Activated CD8-positive, alpha-beta memory T cell treated with anti-CD3 and anti-CD28 coated beads, Interleukin-2, amount 10 ng/mL, durations not matched to agents 7 days and 5 days (primary cell): Measurements from ENCODE around the gene EHD2. TPM values are rescaled to one million over a fixed set of nuclear protein-coding genes. Genes with fewer than 3 reads are reported as not detected.

Experiments used
- total RNA-seq, 2 experiments: library from RNA; stranded (reverse); gene quantifications; one replicate each; pipeline ENCODE4 v1.2.3, GENCODE V29; 2021

Gene EHD2
- total RNA-seq, 2 experiments from 2014 or later, result 0.07 TPM; not detected in 1

Other genes starting within 250 kb of the EHD2 start
- gene SLC8A2, start 241.5 kb upstream of the EHD2 start, total RNA-seq, result under 1 TPM; 0.14 to 0.32 TPM
- 10 to 100 TPM; 11.0 to 13.3 TPM for gene KPTN, start 229.2 kb upstream of the EHD2 start, total RNA-seq
- 100 to 1,000 TPM; 102 to 124 TPM for gene NAPA, start 198.4 kb upstream of the EHD2 start, total RNA-seq
- under 1 TPM; 0.32 to 0.40 TPM for gene ZNF541, start 140.3 kb upstream of the EHD2 start, total RNA-seq
- 10 to 100 TPM; 16.6 to 20.7 TPM for gene BICRA, start 104.3 kb upstream of the EHD2 start, total RNA-seq
- gene NOP53, start 32.1 kb downstream of the EHD2 start, total RNA-seq, result 100 to 1,000 TPM; 225 to 227 TPM
- 100 to 1,000 TPM in 1 of 2 experiments, 10 to 100 TPM in 1; 94.2 to 133 TPM for gene SELENOW, start 65.3 kb downstream of the EHD2 start, total RNA-seq
- not detected for gene TPRX1, start 91.1 kb downstream of the EHD2 start, total RNA-seq
- not detected for gene CRX, start 108.5 kb downstream of the EHD2 start, total RNA-seq
- gene TPRX2, start 145.8 kb downstream of the EHD2 start, total RNA-seq, result not detected
- not detected for gene SULT2A1, start 172.9 kb downstream of the EHD2 start, total RNA-seq